Loucy (cell line): ENCODE data around the gene TGM3.

Source experiments
- H2AFZ ChIP-seq: fragments of 200-600 bp; sonication (generic); 2 replicates; pipeline ENCODE4 v1.6.0; 2016; ENCODE audit warnings: antibody characterized with exemption, mild to moderate bottlenecking, low read length, moderate library complexity
- H3F3A ChIP-seq: fragments of 200-600 bp; 2 replicates; pipeline ENCODE4 v1.6.0; 2016; ENCODE audit warnings: antibody characterized with exemption, low read depth, mild to moderate bottlenecking
- H3K27me3 ChIP-seq: fragments of 200-600 bp; sonication (generic); 2 replicates; pipeline ENCODE4 v1.6.1; 2014; ENCODE audit warnings: low read length, mild to moderate bottlenecking; ENCODE audit not compliant: insufficient read depth, poor library complexity, severe bottlenecking
- H3K36me3 ChIP-seq: fragments of 200-600 bp; sonication (generic); 2 replicates; pipeline ENCODE4 v1.6.1; 2016; ENCODE audit warnings: low read length; ENCODE audit not compliant: insufficient read depth
- H3K4me1 ChIP-seq: fragments of 200-600 bp; sonication (generic); 2 replicates; pipeline ENCODE4 v1.5.1; 2014; ENCODE audit warnings: low read length, mild to moderate bottlenecking; ENCODE audit not compliant: insufficient read depth, poor library complexity, severe bottlenecking
- H3K4me2 ChIP-seq: fragments of 200-600 bp; sonication (generic); 2 replicates; pipeline ENCODE4 v1.6.0; 2014; ENCODE audit warnings: antibody characterized with exemption, low read length, low read depth, mild to moderate bottlenecking; ENCODE audit not compliant: poor library complexity, severe bottlenecking
- H3K4me3 ChIP-seq: fragments of 200-600 bp; sonication (generic); 2 replicates; pipeline ENCODE4 v1.5.1; 2014; ENCODE audit warnings: low read length, mild to moderate bottlenecking, mixed read lengths; ENCODE audit not compliant: poor library complexity, severe bottlenecking
- H3K79me2 ChIP-seq: fragments of 200-600 bp; sonication (generic); 2 replicates; pipeline ENCODE4 v1.6.1; 2014; ENCODE audit warnings: low read length; ENCODE audit not compliant: insufficient read depth
- H3K9ac ChIP-seq: fragments of 200-600 bp; sonication (generic); 2 replicates; pipeline ENCODE4 v1.6.0; 2014; ENCODE audit warnings: mild to moderate bottlenecking, low read depth, low read length, moderate library complexity; ENCODE audit not compliant: poor library complexity, severe bottlenecking
- H3K9me2 ChIP-seq: fragments of 200-600 bp; sonication (generic); replicated peaks from 2 replicates; pipeline ENCODE4 v1.6.1; 2016; ENCODE audit warnings: low read depth, low read length, mixed read lengths
- H3K9me3 ChIP-seq: fragments of 200-600 bp; sonication (generic); 2 replicates; pipeline ENCODE4 v1.6.1; 2014; ENCODE audit warnings: mild to moderate bottlenecking, antibody characterized with exemption, low read length, low read depth; ENCODE audit not compliant: insufficient read depth
- H4K20me1 ChIP-seq: fragments of 200-600 bp; sonication (generic); 2 replicates; pipeline ENCODE4 v1.6.0; 2014; ENCODE audit warnings: antibody characterized with exemption, low read length, mild to moderate bottlenecking; ENCODE audit not compliant: insufficient read depth, poor library complexity, severe bottlenecking
- CTCF ChIP-seq: fragments of 200-600 bp; sonication (generic); conservative IDR thresholded peaks from 2 replicates; pipeline ENCODE4 v1.5.1; 2014; ENCODE audit warnings: mild to moderate bottlenecking, antibody characterized with exemption, low read length
- EZH2phosphoT487 ChIP-seq: fragments of 200-600 bp; IDR thresholded peaks from 2 replicates; pipeline ENCODE4 v1.6.1; 2018; ENCODE audit warnings: antibody characterized with exemption, mild to moderate bottlenecking, moderate library complexity, borderline replicate concordance

The TGM3 gene

GRCh38 chr20:2313316-2313715 is 17.5 kb downstream of the TGM3 start:
- Histone ChIP-seq H3K4me1 (no peaks in the 10 kb centered on the region), H3K4me2 (no peak overlapping the region), H4K20me1 (no peaks in the 10 kb centered on the region), H3K79me2 (no peaks in the 10 kb centered on the region), H3F3A (no peaks in the 10 kb centered on the region), H3K9me2 (no peaks in the 10 kb centered on the region), H2AFZ (no peak overlapping the region), H3K36me3 (no peaks in the 10 kb centered on the region), H3K9ac (no peak overlapping the region), H3K27me3 (no peaks in the 10 kb centered on the region), H3K4me3 (no peak overlapping the region), H3K9me3 (no peaks in the 10 kb centered on the region)
- TF ChIP-seq CTCF (no peak), EZH2phosphoT487 (no peak)

DNA sequence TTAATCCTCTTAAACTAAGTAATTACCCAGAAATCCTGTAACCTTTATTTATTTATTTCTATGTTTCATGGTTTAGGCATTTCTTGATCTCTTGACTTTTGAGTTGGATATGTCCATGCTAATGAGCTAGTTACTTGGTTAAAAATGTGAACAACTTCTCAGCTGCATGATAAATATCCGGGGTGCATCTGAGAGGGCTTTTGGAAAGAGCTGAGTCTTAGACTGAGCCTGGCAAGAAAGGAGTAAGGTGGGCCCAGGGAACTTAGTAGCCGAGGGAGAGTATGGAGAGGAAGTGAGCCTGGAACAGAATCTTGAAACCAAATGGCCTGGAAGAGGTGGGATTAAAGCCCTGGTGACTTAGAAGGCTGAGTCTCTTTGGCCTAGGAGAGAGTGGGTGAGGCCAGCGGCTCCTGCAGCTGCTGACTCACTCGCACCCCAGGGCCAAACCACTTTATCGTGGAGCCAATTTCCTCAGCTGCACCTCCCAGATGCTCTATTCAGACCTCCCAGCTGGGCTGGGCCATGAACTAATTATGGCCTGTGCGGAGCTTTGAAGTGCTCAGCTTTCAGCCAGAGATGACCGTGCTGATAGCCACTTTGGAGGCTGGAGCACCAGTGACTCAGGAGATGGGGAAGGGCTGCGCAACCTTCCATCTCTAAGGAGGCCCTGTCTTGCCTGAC is 19.1 kb downstream of the TGM3 start:
- TF ChIP-seq CTCF (no peak), EZH2phosphoT487 (no peak)
- Histone ChIP-seq H4K20me1 (no peaks in the 10 kb centered on the region), H3K9me2 (no peaks in the 10 kb centered on the region), H3K4me1 (no peaks in the 10 kb centered on the region), H3K36me3 (no peaks in the 10 kb centered on the region), H2AFZ (no peak overlapping the region), H3F3A (no peaks in the 10 kb centered on the region), H3K4me2 (no peak overlapping the region), H3K9me3 (no peaks in the 10 kb centered on the region), H3K9ac (no peak overlapping the region), H3K4me3 (no peak overlapping the region), H3K27me3 (no peaks in the 10 kb centered on the region), H3K79me2 (no peaks in the 10 kb centered on the region)

GRCh38 chr20:2315440-2315778 is 19.6 kb downstream of the TGM3 start:
- Histone ChIP-seq H3K4me1 (no peaks in the 10 kb centered on the region), H4K20me1 (no peaks in the 10 kb centered on the region), H2AFZ (no peak overlapping the region), H3K4me2 (no peak overlapping the region), H3K4me3 (no peak overlapping the region), H3K9ac (no peak overlapping the region), H3K27me3 (no peaks in the 10 kb centered on the region), H3K79me2 (no peaks in the 10 kb centered on the region), H3K36me3 (no peaks in the 10 kb centered on the region), H3K9me2 (no peaks in the 10 kb centered on the region), H3F3A (no peaks in the 10 kb centered on the region), H3K9me3 (no peaks in the 10 kb centered on the region)
- TF ChIP-seq EZH2phosphoT487 (no peak), CTCF (no peak)
